Mesendoderm (in vitro differentiated cells): Measurements from ENCODE around the gene TMEM150B.

Experiments
- DNase-seq: peaks from one replicate; pipeline ENCODE4 v3.0.0; 2013
- H2AK5ac ChIP-seq: 2 replicates; pipeline ENCODE4 v1.6.1; 2013; ENCODE audit warnings: low read length, inconsistent platforms
- H2BK120ac ChIP-seq: 2 replicates; pipeline ENCODE4 v1.6.1; 2013; ENCODE audit warnings: low read depth, mild to moderate bottlenecking, low read length, moderate library complexity, mixed read lengths
- H2BK15ac ChIP-seq: replicated peaks from 2 replicates; pipeline ENCODE4 v1.6.1; 2013; ENCODE audit warnings: low read depth, mild to moderate bottlenecking, moderate library complexity
- H2BK5ac ChIP-seq: 2 replicates; pipeline ENCODE4 v1.6.1; 2013; ENCODE audit warnings: low read length, inconsistent platforms
- H3K18ac ChIP-seq: 2 replicates; pipeline ENCODE4 v1.6.1; 2013; ENCODE audit warnings: mild to moderate bottlenecking, low read length, mixed read lengths
- H3K23ac ChIP-seq: one replicate; pipeline ENCODE4 v1.6.1; 2013; ENCODE audit warnings: low read length
- H3K27ac ChIP-seq: 2 replicates; pipeline ENCODE4 v1.5.1; 2013; ENCODE audit warnings: low read depth, mild to moderate bottlenecking, inconsistent platforms, low read length, moderate library complexity
- H3K27me3 ChIP-seq: 2 replicates; pipeline ENCODE4 v1.6.1; 2013; ENCODE audit warnings: low read length, control low read depth, mild to moderate bottlenecking, inconsistent platforms; ENCODE audit not compliant: insufficient read depth, poor library complexity
- H3K36me3 ChIP-seq: 2 replicates; pipeline ENCODE4 v1.6.1; 2013; ENCODE audit warnings: low read length, inconsistent platforms; ENCODE audit not compliant: control insufficient read depth, insufficient read depth
- H3K4ac ChIP-seq: one replicate; pipeline ENCODE4 v1.6.1; 2013; ENCODE audit warnings: low read depth, mild to moderate bottlenecking, low read length, moderate library complexity
- H3K4me1 ChIP-seq: 2 replicates; pipeline ENCODE4 v1.6.1; 2013; ENCODE audit warnings: low read depth, low read length, inconsistent platforms; ENCODE audit not compliant: control insufficient read depth
- H3K4me2 ChIP-seq: 2 replicates; pipeline ENCODE4 v1.6.1; 2013; ENCODE audit warnings: low read length
- H3K4me3 ChIP-seq: 2 replicates; pipeline ENCODE4 v1.5.1; 2013; ENCODE audit warnings: mild to moderate bottlenecking, low read length
- H3K56ac ChIP-seq: one replicate; pipeline ENCODE4 v1.6.1; 2013; ENCODE audit warnings: low read length
- H3K79me1 ChIP-seq: 2 replicates; pipeline ENCODE4 v1.6.1; 2013; ENCODE audit warnings: low read length, inconsistent platforms
- H3K79me2 ChIP-seq: 2 replicates; pipeline ENCODE4 v1.6.1; 2013; ENCODE audit warnings: mild to moderate bottlenecking, low read length; ENCODE audit not compliant: control insufficient read depth, insufficient read depth
- H3K9ac ChIP-seq: 2 replicates; pipeline ENCODE4 v1.6.1; 2013; ENCODE audit warnings: low read length, inconsistent platforms
- H4K5ac ChIP-seq: one replicate; pipeline ENCODE4 v1.6.1; 2013; ENCODE audit warnings: low read length
- H4K8ac ChIP-seq: one replicate; pipeline ENCODE4 v1.6.1; 2013; ENCODE audit warnings: low read depth, mild to moderate bottlenecking, control low read depth, low read length, moderate library complexity
- WGBS: extraction: QIAGEN DNeasy Blood & Tissue Kit; methylation state at CpG from one replicate; pipeline ENCODE4 v1.1.7; 2013; ENCODE audit warnings: low lambda C conversion rate, missing lambda C conversion rate; ENCODE audit not compliant: insufficient coverage; ENCODE audit errors: extremely low coverage; 5-methylcytosine and 5-hydroxymethylcytosine counted together

The TMEM150B gene

GRCh38 chr19:55308281-55308680, 16.9 kb downstream of the TMEM150B start:
- H2AK5ac ChIP-seq: no peak overlapping the region
- no peak overlapping the region for H2BK120ac ChIP-seq
- H3K56ac ChIP-seq: no peak overlapping the region
- DNase-seq: no peak
- no CpG with 5 or more reads among the region's 11 CpGs for WGBS
- no peak overlapping the region for H3K23ac ChIP-seq
- H3K18ac ChIP-seq: no peak overlapping the region
- no peak overlapping the region for H4K5ac ChIP-seq
- no peaks in the 10 kb centered on the region for H3K27me3 ChIP-seq
- no peak overlapping the region for H2BK15ac ChIP-seq
- H2BK5ac ChIP-seq: no peak overlapping the region
- H3K79me2 ChIP-seq: no peaks in the 10 kb centered on the region
- no peak overlapping the region for H3K4me3 ChIP-seq
- peaks cover 8% of the 10 kb centered on the region for H3K36me3 ChIP-seq
- H3K27ac ChIP-seq: no peak overlapping the region
- no peaks in the 10 kb centered on the region for H3K79me1 ChIP-seq
- no peak overlapping the region for H4K8ac ChIP-seq
- H3K4me1 ChIP-seq: no peaks in the 10 kb centered on the region
- no peak overlapping the region for H3K4ac ChIP-seq
- no peak overlapping the region for H3K9ac ChIP-seq
- H3K4me2 ChIP-seq: no peak overlapping the region

- Histone ChIP-seq H3K4ac (no peak overlapping the region), H3K27ac (no peak overlapping the region), H3K4me2 (no peak overlapping the region), H2BK120ac (no peak overlapping the region), H3K79me2 (no peaks in the 10 kb centered on the region), H2AK5ac (no peak overlapping the region), H4K5ac (no peak overlapping the region), H3K9ac (no peak overlapping the region), H4K8ac (no peak overlapping the region), H3K23ac (no peak overlapping the region), H3K4me3 (no peak overlapping the region), H2BK5ac (no peak overlapping the region), H3K18ac (no peak overlapping the region), H3K36me3 (peaks cover 11% of the 10 kb centered on the region), H3K27me3 (no peaks in the 10 kb centered on the region), H3K56ac (no peak overlapping the region), H3K4me1 (no peaks in the 10 kb centered on the region), H3K79me1 (no peaks in the 10 kb centered on the region), H2BK15ac (no peak overlapping the region)
- no CpG with 5 or more reads among the region's 3 CpGs for WGBS
- DNase-seq: no peak
Measured at GRCh38 chr19:55306712-55307111, 18.4 kb downstream of the TMEM150B start.

- WGBS: no CpG with 5 or more reads among the region's 17 CpGs
- H3K4ac ChIP-seq: no peak overlapping the region
- H2BK5ac ChIP-seq: no peak overlapping the region
- no peak overlapping the region for H2BK15ac ChIP-seq
- H3K4me2 ChIP-seq: no peak overlapping the region
- no peak overlapping the region for H4K8ac ChIP-seq
- no peaks in the 10 kb centered on the region for H3K79me1 ChIP-seq
- no peak overlapping the region for H2AK5ac ChIP-seq
- no peaks in the 10 kb centered on the region for H3K27me3 ChIP-seq
- H3K36me3 ChIP-seq: peaks cover 11% of the 10 kb centered on the region
- no peak overlapping the region for H3K9ac ChIP-seq
- peaks cover 2% of the 10 kb centered on the region for H3K4me1 ChIP-seq
- H3K23ac ChIP-seq: no peak overlapping the region
- no peak overlapping the region for H3K56ac ChIP-seq
- no peak overlapping the region for H2BK120ac ChIP-seq
- peak; percentile 53 for DNase-seq
- no peaks in the 10 kb centered on the region for H3K79me2 ChIP-seq
- no peak overlapping the region for H3K27ac ChIP-seq
- no peak overlapping the region for H3K18ac ChIP-seq
- H3K4me3 ChIP-seq: no peak overlapping the region
- H4K5ac ChIP-seq: no peak overlapping the region
Measured at GRCh38 chr19:55305983-55306562, 19.1 kb downstream of the TMEM150B start.

GRCh38 chr19:55305491-55305890, 19.6 kb downstream of the TMEM150B start:
- no peak overlapping the region for H2BK15ac ChIP-seq
- H3K4me1 ChIP-seq: peaks cover 2% of the 10 kb centered on the region
- H3K27me3 ChIP-seq: no peaks in the 10 kb centered on the region
- H3K79me2 ChIP-seq: no peaks in the 10 kb centered on the region
- H3K9ac ChIP-seq: no peak overlapping the region
- no peak overlapping the region for H2AK5ac ChIP-seq
- peak; percentile 70 for DNase-seq
- WGBS: no CpG with 5 or more reads among the region's 9 CpGs
- H4K5ac ChIP-seq: no peak overlapping the region
- H3K36me3 ChIP-seq: peaks cover 11% of the 10 kb centered on the region
- no peak overlapping the region for H3K4me2 ChIP-seq
- no peak overlapping the region for H3K56ac ChIP-seq
- H4K8ac ChIP-seq: no peak overlapping the region
- no peak overlapping the region for H3K4me3 ChIP-seq
- H2BK5ac ChIP-seq: no peak overlapping the region
- no peak overlapping the region for H2BK120ac ChIP-seq
- no peak overlapping the region for H3K18ac ChIP-seq
- H3K79me1 ChIP-seq: no peaks in the 10 kb centered on the region
- no peak overlapping the region for H3K4ac ChIP-seq
- no peak overlapping the region for H3K27ac ChIP-seq
- H3K23ac ChIP-seq: no peak overlapping the region

GRCh38 chr19:55304980-55305379, 20.2 kb downstream of the TMEM150B start:
- H3K36me3 ChIP-seq: peaks cover 11% of the 10 kb centered on the region
- no peak overlapping the region for H3K18ac ChIP-seq
- H2BK120ac ChIP-seq: no peak overlapping the region
- H4K5ac ChIP-seq: no peak overlapping the region
- no peak overlapping the region for H3K4me2 ChIP-seq
- H3K9ac ChIP-seq: no peak overlapping the region
- H2AK5ac ChIP-seq: no peak overlapping the region
- no peak overlapping the region for H3K4me3 ChIP-seq
- no peaks in the 10 kb centered on the region for H3K27me3 ChIP-seq
- H3K4me1 ChIP-seq: peaks cover 2% of the 10 kb centered on the region
- H3K79me2 ChIP-seq: no peaks in the 10 kb centered on the region
- H3K56ac ChIP-seq: no peak overlapping the region
- H3K4ac ChIP-seq: no peak overlapping the region
- H2BK5ac ChIP-seq: no peak overlapping the region
- H4K8ac ChIP-seq: no peak overlapping the region
- no peak for DNase-seq
- WGBS: no CpG with 5 or more reads among the region's 14 CpGs
- no peak overlapping the region for H3K23ac ChIP-seq
- no peak overlapping the region for H2BK15ac ChIP-seq
- no peak overlapping the region for H3K27ac ChIP-seq
- no peaks in the 10 kb centered on the region for H3K79me1 ChIP-seq
